Renal pelvis (tissue), 4 donors: ENCODE data around the gene PGR. TPM values are rescaled to one million over a fixed set of nuclear protein-coding genes. Genes with fewer than 3 reads are reported as not detected.
"Not testable (repeated sequence)": the region's sequence is repeated elsewhere in the genome, so short reads cannot be mapped to it uniquely, and the experiment has no call there.

Source experiments
- DNase-seq: peaks from one replicate; pipeline ENCODE4 v3.0.0-alpha.2; 2013
- polyA plus RNA-seq, 3 donors: library from polyadenylated mRNA; unstranded; fragments of 120-200 nt; gene quantifications; one replicate each; pipeline ENCODE4 v1.2.1, GENCODE V29; 2013; ENCODE audit not compliant: insufficient read length in 3 of 3

PGR gene
- polyA plus RNA-seq, 3 donors = 0.01 to 0.07 TPM; not detected in 1

GRCh38 chr11:101083335-101083734 lies 46.3 kb downstream of the PGR start:
- no peak for DNase-seq

GRCh38 chr11:101082813-101083212 lies 46.8 kb downstream of the PGR start:
- DNase-seq = no peak

GRCh38 chr11:101063706-101064105 lies 65.9 kb downstream of the PGR start:
- no peak for DNase-seq

- DNase-seq = no peak
Measured at GRCh38 chr11:101061606-101062005, 68.0 kb downstream of the PGR start.

- no peak for DNase-seq
Measured at GRCh38 chr11:101059331-101059730, 70.3 kb downstream of the PGR start.

- no peak for DNase-seq
Measured at GRCh38 chr11:101053492-101053891, 76.1 kb downstream of the PGR start.

GRCh38 chr11:101051677-101052076 lies 77.9 kb downstream of the PGR start:
- no peak for DNase-seq

GRCh38 chr11:101049813-101050212 lies 79.8 kb downstream of the PGR start:
- no peak for DNase-seq

GRCh38 chr11:101049123-101049522 lies 80.5 kb downstream of the PGR start:
- no peak for DNase-seq

- no peak for DNase-seq
Measured at GRCh38 chr11:101048479-101048878, 81.1 kb downstream of the PGR start.

GRCh38 chr11:101046947-101047346 lies 82.7 kb downstream of the PGR start:
- no peak for DNase-seq

- DNase-seq = no peak
Measured at GRCh38 chr11:101045415-101045814, 84.2 kb downstream of the PGR start.

GRCh38 chr11:101043940-101044339 lies 85.7 kb downstream of the PGR start:
- DNase-seq = no peak

GRCh38 chr11:101035872-101036271 lies 93.7 kb downstream of the PGR start:
- DNase-seq = no peak

- peak; percentile 29 for DNase-seq
Measured at GRCh38 chr11:101034076-101034475, 95.5 kb downstream of the PGR start.

- DNase-seq = no peak
Measured at GRCh38 chr11:101032991-101033390, 96.6 kb downstream of the PGR start.

GRCh38 chr11:101031713-101032112 lies 97.9 kb downstream of the PGR start:
- no peak for DNase-seq

- no peak for DNase-seq
Measured at GRCh38 chr11:101030692-101031091, 98.9 kb downstream of the PGR start.

GRCh38 chr11:101030015-101030414 lies 99.6 kb downstream of the PGR start:
- DNase-seq = no peak

- no peak for DNase-seq
Measured at GRCh38 chr11:101028644-101029043, 101.0 kb downstream of the PGR start.

- DNase-seq = no peak
Measured at GRCh38 chr11:101022256-101022655, 107.4 kb downstream of the PGR start.

- DNase-seq = no peak
Measured at GRCh38 chr11:101019870-101020269, 109.7 kb downstream of the PGR start.

GRCh38 chr11:101014600-101015285 lies 114.9 kb downstream of the PGR start:
- no peak for DNase-seq

- DNase-seq = not testable (repeated sequence)
Measured at GRCh38 chr11:101013702-101014101, 115.9 kb downstream of the PGR start.
